GM19025 (cell line): Measurements from ENCODE around the gene EXOC2.
"Not testable (repeated sequence)": the region's sequence is repeated elsewhere in the genome, so short reads cannot be mapped to it uniquely, and the experiment has no call there.

Experiments used
- ATAC-seq: cut with Tn5 transposase; IDR thresholded peaks from one replicate; pipeline ENCODE4 v1.9.1; 2021; ENCODE audit warnings: mild to moderate bottlenecking, low read depth, moderate library complexity; ENCODE audit not compliant: unreplicated experiment

Gene EXOC2

DNA sequence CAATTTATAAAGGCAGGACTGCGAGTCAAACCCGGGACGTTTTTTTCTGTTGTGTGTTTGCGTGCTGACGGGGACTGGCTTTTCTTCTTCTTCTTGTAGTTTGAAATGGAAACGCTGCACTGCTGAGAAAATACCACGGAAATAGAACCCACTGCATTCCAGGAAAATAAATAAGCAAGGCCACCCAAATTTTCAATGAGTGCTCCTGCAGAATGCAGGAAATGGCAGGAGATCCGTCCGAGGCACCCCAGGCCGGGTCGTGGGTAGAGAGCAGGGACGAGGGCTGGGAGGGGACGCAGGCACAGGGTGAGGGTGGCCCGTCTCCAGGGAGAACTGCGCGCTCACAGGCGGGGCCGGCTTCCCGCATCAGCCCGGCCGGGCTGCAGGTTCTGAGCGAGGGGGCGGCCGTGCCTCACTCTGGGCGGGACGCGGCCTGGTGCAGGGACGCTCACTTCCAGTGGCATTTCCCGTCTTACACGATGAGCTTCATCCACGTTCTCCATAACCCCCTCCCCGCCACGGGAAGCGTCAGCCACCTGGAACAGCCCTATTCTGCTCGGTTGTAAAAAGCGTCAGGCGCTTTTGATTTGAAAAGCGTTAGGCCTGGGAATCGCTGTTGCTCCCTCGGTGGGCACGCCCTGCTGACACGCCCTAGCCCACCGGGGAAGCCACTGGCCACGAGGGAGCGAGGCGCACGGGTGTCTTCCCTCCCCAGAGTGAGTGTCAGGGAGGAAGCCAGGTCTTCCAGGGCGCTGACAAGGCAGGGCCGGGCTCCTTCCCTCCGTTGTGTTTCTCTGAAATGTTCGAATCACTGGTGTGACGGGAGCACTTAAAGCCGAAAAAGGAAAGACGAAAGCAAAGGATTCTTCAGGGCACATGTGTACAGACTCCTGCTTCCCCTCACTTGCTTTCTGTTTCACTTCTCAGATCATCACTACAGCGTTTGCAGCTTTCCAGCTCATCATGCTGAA is 17.9 kb upstream of the EXOC2 start:
- peak; percentile 89 for ATAC-seq

DNA sequence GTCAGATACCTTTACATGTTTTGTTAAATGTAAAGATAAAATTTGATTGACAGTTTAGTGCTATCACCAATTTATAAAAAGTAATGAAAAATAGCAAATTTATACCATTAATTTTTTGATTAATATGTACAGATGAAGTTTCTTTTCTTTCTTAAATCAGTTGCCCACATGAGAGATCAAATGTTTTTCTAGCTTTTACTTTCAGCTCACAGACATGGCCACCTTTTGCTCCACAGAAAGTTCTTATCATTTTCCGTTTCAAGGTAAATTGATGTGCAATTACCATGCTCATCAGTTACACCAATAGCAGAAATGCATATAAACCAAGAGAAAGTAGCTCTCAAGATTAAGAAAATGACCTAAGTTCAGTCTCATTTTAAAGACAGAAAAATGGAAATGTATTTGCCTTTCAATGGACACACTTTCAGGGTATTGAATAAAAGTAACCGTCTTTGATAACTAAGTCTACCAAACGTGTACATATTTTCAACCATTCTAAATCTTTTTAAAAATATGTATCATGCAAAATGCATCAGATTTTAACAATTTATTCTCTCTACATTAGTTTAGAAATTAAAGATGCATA is 16.6 kb upstream of the EXOC2 start:
- no peak for ATAC-seq

DNA sequence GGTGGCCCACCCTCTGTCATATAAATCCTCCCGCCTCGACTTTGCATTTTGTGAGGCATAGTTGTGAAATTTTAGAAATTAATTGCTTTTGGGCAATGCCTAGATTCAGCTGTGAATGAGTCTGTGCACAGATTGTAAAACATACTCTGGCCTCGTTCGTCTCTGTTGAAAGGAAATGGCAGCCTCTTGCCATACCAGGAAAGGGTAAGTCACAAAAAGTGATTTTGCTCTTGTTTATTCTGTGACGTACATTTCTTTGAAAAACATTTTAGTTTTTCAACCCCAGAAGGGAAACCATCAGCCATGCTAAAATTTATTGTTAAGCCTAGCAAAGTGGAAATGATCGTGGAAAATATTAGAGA is 15.3 kb upstream of the EXOC2 start:
- no peak for ATAC-seq

DNA sequence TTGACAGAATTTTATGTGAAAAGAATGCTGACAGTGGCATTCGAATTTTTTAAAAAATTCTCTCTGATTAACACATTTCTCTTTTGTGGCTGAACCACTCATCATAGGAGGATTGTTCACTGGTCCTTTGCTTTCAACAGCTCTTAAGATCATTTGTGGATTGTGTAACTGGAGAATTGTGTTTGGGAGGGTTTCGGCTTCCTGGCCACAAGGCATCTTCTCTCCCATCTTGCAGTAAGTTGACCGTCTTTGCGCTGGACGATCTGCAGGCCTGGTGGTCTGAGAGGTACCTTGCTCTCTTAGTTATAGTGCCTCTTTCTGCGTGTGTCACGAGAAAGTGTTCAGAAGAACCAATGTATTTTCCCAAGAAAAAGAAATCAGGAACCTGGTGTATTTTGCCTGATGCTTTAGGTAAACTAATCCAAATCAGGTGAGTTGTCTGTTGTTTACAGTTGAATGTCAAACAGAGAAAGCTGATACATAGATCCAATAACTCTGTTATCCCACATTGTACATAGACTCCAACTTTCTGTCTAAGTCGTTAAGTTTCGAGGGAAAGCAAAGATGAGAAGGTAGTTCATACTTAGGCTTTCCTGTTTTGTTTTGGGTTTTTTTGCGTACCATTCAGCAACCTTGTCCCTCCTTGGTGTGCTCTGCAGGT is 14.8 kb upstream of the EXOC2 start:
- no peak for ATAC-seq

DNA sequence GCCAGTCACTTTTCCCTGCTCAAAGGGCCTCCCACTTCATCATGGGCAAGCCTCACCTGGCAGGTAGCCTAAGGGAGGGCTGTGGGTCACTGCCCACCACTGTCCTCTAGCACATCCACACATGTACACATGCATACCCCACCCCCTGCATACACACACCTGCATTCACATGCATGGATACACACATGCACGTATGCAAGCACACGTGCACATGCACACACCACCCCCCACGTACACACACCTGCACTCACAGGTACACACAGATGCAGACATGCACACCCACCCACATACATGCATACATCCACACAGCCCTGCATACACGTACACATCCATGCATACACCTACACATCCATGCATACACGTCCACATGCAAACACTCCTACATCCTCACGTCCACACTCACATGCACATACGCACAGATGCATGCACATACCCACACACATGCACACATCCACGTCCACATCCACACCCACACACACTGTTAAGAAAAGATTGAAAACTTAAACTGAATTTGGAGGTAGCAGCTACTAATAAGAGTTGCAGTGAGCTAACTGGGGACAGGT is 14.0 kb upstream of the EXOC2 start:
- ATAC-seq: no peak

DNA sequence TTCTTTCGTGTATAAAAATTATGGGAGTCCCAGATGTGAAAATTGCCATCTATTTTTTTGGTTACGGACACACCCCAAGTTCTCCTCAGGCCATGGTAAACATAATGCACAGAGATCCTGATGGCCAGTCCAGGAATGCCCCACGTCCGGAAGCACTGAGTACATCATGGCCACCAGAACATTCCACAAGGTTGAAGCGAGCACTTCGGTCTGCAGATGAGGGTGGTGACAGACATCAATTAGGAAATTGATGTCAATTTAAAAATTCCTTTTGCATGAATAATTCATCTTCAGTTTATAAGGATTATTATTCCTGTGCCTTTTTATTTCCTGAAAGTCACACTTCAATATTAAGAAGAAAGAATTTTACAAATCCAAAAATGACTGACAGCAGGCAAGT is 13.2 kb upstream of the EXOC2 start:
- ATAC-seq: no peak

DNA sequence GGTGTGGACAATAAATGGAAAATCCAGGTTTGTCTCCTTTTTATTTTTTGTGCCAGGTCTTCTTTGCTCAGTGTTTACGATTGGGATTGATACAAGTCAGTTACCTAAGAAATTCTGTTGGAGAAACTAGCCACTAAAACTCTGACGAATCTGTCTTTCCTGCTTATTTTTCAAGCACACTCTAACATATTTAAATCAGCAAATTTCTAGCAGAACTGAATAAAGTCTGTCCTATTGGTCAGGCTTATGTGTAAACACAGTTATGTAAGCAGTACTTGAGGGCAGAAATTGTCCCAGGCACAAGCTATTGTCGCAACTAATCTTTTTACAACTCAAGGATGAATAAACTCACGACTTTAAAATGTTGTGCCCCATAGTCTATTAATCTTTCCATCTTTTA is 12.1 kb upstream of the EXOC2 start:
- ATAC-seq: no peak

GRCh38 chr6:704046-704445 is 11.1 kb upstream of the EXOC2 start:
- ATAC-seq: no peak

DNA sequence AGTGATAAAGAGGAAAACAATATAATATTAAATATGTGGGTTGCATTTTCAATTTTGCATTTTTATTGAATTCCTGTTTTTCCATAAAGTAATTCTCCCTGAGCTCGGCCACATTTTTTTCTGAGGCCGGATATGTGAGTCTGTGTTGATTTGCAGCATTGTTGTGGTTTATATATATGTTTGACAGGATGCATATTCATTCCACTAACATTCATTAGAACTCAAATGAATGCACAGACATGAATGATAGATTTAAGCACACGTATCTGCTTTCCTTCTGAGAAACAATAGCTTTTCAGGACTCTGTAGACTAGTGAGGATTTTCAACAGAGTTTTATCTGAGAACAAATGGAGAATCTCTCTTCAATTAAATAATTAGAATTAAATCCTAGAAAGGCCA is 10.6 kb upstream of the EXOC2 start:
- no peak for ATAC-seq

GRCh38 chr6:701700-702479 is 9.0 kb upstream of the EXOC2 start:
- ATAC-seq: no peak

DNA sequence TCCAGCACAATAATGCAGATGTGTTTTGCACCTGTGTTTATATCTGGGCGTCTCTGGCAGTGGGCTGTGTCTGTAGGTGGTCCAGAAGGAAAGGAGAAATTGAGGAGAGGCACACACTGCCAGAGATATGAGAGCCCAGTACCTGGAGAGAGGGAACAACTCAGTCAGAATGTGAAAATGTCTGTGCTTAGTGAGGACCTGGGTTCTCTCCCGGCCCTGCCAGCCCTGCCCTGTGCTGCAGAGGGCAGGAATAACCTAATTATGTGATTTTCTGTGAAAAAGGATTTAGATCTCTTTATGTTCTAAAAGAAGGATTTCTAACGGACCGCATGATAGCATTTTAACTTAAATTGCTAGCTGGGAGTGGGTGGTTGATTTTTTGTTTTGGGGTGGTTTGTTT is 8.3 kb upstream of the EXOC2 start:
- ATAC-seq: no peak

DNA sequence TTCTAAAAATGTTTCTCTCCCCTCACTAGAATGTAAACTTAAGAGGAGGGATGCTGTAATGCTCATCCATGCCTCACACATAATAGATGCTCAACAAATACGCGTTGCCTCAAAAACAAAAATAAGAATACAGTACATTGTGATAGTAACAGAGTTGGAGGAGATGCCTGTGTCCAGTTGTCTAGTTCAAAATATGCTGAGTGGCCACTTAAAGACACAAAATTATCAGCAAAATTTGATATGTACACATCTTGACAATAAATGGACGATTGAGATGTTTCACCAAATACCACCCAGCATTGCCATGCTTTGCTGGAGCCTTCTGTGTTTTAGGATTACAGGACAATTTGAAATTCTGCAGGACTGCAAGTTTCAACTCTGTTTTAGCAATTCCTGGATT is 7.6 kb upstream of the EXOC2 start:
- no peak for ATAC-seq

DNA sequence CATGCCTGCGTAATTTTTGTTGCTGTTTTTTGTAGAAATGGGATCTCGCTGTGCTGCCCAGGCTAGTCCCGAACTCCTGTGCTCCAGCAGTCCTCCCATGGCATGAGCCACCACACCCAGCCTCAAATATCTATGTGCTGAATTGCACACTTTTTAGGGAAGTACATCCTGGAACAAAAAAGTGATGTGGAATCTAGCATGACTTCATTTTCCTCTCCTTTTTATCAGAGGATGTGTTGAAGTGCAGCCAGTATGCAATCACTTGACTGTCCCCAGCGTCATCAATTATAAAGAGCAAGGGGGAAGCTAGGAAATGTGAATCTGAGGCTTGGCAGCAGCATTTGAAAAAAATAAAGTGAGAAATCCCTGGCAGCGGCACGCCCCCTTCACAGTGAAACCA is 6.4 kb upstream of the EXOC2 start:
- ATAC-seq: no peak

- not testable (repeated sequence) for ATAC-seq
These were observed 1.6 kb upstream of the EXOC2 start for GRCh38 chr6:694431-695126.

DNA sequence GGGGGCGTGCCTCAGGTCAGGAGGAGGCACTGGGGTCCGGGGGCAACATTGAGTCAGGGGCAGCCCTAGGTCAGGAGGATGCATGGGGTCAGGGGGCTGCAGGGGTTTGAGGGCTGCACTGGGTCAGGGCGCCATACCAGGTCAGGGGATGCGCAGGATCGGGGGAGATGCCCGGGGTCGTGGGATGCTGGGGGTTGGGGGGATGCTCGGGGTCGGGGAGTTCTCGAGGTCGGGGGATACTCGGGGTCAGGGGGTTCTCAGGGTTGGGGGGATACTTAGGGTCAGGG is 727 bp upstream of the EXOC2 start:
- ATAC-seq: no peak

DNA sequence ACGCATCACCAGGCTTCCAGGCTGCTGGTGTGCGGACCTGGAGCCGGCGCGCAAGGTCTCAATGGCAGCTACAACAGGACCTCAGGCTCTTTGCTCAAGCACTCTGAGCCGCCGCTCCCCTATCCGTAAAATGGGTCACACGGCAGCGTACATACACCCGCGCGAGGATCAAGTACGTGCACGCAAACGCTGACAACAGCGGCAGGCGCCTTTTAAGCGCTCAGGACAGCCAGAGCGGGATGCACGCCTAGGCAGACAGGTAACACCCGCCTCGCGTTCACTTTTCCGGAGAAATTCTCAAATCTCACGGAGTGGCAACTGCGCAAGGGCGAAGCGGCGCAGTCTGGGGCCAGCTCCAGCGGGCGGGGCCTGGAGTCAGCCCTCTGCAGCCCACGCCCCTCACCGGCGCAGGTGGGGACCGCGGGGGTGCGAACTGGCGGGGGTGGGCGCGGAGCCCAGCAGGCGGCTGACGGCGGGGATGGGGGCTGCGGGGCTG is 535 bp downstream of the EXOC2 start:
- peak; percentile 68 for ATAC-seq

GRCh38 chr6:689223-689622 is 3.7 kb downstream of the EXOC2 start:
- no peak for ATAC-seq

- ATAC-seq: no peak
These were observed 6.4 kb downstream of the EXOC2 start for GRCh38 chr6:686497-686896.

DNA sequence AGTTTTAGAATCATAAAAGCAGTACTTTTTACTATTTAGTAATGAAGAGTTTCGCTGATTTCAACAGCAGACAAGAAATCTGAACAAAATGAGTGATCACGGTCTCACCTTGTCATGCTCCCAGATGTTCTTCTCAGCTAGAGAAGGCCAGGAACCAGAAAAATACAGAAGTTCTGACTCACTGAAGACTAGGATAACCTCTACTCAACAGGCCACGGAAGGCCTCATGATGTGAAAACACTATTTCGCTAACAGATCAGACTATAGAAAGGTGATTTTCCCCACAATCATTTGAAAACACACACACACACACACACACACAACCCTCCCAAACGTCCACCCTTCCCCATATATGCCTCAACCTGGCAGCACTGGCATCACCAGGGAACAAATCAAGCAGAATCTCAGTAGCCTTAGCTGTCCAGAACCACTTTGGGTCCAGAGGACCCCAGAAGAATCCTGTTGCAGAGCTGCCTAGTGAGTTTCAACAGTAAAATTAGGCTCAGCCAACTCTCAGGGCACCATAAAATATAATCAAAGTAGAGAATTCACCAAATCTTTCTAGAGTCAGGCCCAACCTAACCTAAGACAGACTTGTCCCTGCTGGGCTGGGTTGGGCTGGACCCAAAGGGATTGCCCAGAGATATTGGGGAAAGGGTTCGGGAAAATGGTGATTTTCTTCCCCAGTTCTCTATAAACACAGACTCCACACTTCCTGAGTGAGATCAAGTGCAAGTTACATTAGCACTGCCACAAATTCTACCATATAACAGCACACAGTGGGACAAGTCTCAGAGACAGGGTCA is 7.9 kb downstream of the EXOC2 start:
- ATAC-seq: peak; percentile 67
